GM18502 (cell line): Measurements from ENCODE around the gene MCM9.

Experiments
- ATAC-seq: cut with Tn5 transposase; IDR thresholded peaks from one replicate; pipeline ENCODE4 v1.9.1; 2021; ENCODE audit warnings: mild to moderate bottlenecking; ENCODE audit not compliant: unreplicated experiment, poor library complexity

MCM9 gene

GRCh38 chr6:118934461-118935330, at the start of gene MCM9:
Gene MCM9, minus strand, starts transcription at chr6:118935159. Its CDS starts 3,436 bp downstream, at chr6:118931723.
- peak; percentile 97 for ATAC-seq

- no peak for ATAC-seq
Measured at GRCh38 chr6:118984342-118984741, 49.4 kb upstream of the MCM9 start.

GRCh38 chr6:118982575-118982911, 47.6 kb upstream of the MCM9 start:
- no peak for ATAC-seq

GRCh38 chr6:118981884-118982574, 47.1 kb upstream of the MCM9 start:
- no peak for ATAC-seq

GRCh38 chr6:118980063-118980462, 45.1 kb upstream of the MCM9 start:
- no peak for ATAC-seq

GRCh38 chr6:118974790-118975189, 39.8 kb upstream of the MCM9 start:
- no peak for ATAC-seq

- ATAC-seq = no peak
Measured at GRCh38 chr6:118971682-118972081, 36.7 kb upstream of the MCM9 start.

- ATAC-seq = no peak
Measured at GRCh38 chr6:118970866-118971265, 35.9 kb upstream of the MCM9 start.

GRCh38 chr6:118968416-118968815, 33.5 kb upstream of the MCM9 start:
- no peak for ATAC-seq

GRCh38 chr6:118967239-118967638, 32.3 kb upstream of the MCM9 start:
- ATAC-seq = no peak

- ATAC-seq = no peak
Measured at GRCh38 chr6:118965843-118966370, 30.9 kb upstream of the MCM9 start.

- ATAC-seq = no peak
Measured at GRCh38 chr6:118965371-118965770, 30.4 kb upstream of the MCM9 start.

- ATAC-seq = no peak
Measured at GRCh38 chr6:118963003-118963402, 28.0 kb upstream of the MCM9 start.

GRCh38 chr6:118959903-118960302, 24.9 kb upstream of the MCM9 start:
- no peak for ATAC-seq

- ATAC-seq = no peak
Measured at GRCh38 chr6:118953391-118953790, 18.4 kb upstream of the MCM9 start.

GRCh38 chr6:118952683-118953082, 17.7 kb upstream of the MCM9 start:
- ATAC-seq = peak; percentile 46

- ATAC-seq = no peak
Measured at GRCh38 chr6:118945217-118945616, 10.3 kb upstream of the MCM9 start.

- ATAC-seq = no peak
Measured at GRCh38 chr6:118940770-118941169, 5.8 kb upstream of the MCM9 start.

GRCh38 chr6:118939683-118940082, 4.7 kb upstream of the MCM9 start:
- no peak for ATAC-seq

GRCh38 chr6:118935978-118936703, 1.2 kb upstream of the MCM9 start:
- no peak for ATAC-seq

GRCh38 chr6:118935331-118935668, 341 bp upstream of the MCM9 start:
- ATAC-seq = peak; percentile 12
